OCI-LY3 (cell line): ENCODE results near the gene RNF149.
"Not testable (repeated sequence)": the region's sequence is repeated elsewhere in the genome, so short reads cannot be mapped to it uniquely, and the experiment has no call there.

Source experiments
- H2AFZ ChIP-seq: fragments of 200-600, 300-600 bp; shearing (Covaris generic); 2 replicates; pipeline ENCODE4 v1.6.0; 2014; ENCODE audit warnings: antibody characterized with exemption, low read depth, low read length
- H3K27ac ChIP-seq: fragments of 200-600, 300-600 bp; sonication (generic); 2 replicates; pipeline ENCODE4 v1.5.1; 2014; ENCODE audit warnings: mild to moderate bottlenecking, low read length, moderate library complexity, mixed read lengths
- H3K27me3 ChIP-seq: fragments of 200-600, 300-600 bp; sonication (generic); 2 replicates; pipeline ENCODE4 v1.6.1; 2014; ENCODE audit warnings: low read depth, low read length, mixed read lengths
- H3K36me3 ChIP-seq: fragments of 200-600, 300-600 bp; sonication (generic); replicated peaks from 2 replicates; pipeline ENCODE3; 2014; ENCODE audit warnings: low read depth, low read length, mixed read lengths
- H3K4me1 ChIP-seq: fragments of 300-600, 200-600 bp; sonication (generic); 2 replicates; pipeline ENCODE4 v1.6.1; 2014; ENCODE audit warnings: low read length, mixed read lengths
- H3K4me2 ChIP-seq: fragments of 200-600, 300-600 bp; sonication (generic); 2 replicates; pipeline ENCODE4 v1.6.1; 2014; ENCODE audit warnings: low read length, mixed read lengths
- H3K4me3 ChIP-seq: fragments of 300-600, 200-600 bp; sonication (generic); 2 replicates; pipeline ENCODE4 v1.5.1; 2014; ENCODE audit warnings: antibody characterized with exemption, mild to moderate bottlenecking, low read length, moderate library complexity
- H3K79me2 ChIP-seq: fragments of 300-600, 200-600 bp; shearing (Covaris generic); 2 replicates; pipeline ENCODE4 v1.6.1; 2014; ENCODE audit warnings: mild to moderate bottlenecking, low read length, mixed read lengths
- H3K9ac ChIP-seq: fragments of 300-600, 200-600 bp; shearing (Covaris generic); 2 replicates; pipeline ENCODE4 v1.6.0; 2014; ENCODE audit warnings: mild to moderate bottlenecking, low read length, moderate library complexity
- H3K9me3 ChIP-seq: fragments of 200-600, 300-600 bp; shearing (Covaris generic); 2 replicates; pipeline ENCODE4 v1.6.1; 2014; ENCODE audit warnings: low read length, mixed read lengths; ENCODE audit not compliant: insufficient read depth
- H4K20me1 ChIP-seq: fragments of 200-600, 300-600 bp; sonication (generic); 2 replicates; pipeline ENCODE4 v1.6.1; 2016; ENCODE audit warnings: low read length, mixed read lengths; ENCODE audit not compliant: insufficient read depth
- EZH2phosphoT487 ChIP-seq: fragments of 200-600 bp; shearing (Covaris generic); IDR thresholded peaks from 2 replicates; pipeline ENCODE4 v1.6.1; 2018; ENCODE audit warnings: antibody characterized with exemption, mixed run types, low read depth
- TF ChIP-seq, protein P1 (sequence below): fragments of 200-600, 300-600 bp; sonication (generic); IDR thresholded peaks from 2 replicates; pipeline ENCODE4 v1.5.1; 2014; ENCODE audit warnings: antibody characterized with exemption, low read length, low read depth

Gene RNF149

DNA sequence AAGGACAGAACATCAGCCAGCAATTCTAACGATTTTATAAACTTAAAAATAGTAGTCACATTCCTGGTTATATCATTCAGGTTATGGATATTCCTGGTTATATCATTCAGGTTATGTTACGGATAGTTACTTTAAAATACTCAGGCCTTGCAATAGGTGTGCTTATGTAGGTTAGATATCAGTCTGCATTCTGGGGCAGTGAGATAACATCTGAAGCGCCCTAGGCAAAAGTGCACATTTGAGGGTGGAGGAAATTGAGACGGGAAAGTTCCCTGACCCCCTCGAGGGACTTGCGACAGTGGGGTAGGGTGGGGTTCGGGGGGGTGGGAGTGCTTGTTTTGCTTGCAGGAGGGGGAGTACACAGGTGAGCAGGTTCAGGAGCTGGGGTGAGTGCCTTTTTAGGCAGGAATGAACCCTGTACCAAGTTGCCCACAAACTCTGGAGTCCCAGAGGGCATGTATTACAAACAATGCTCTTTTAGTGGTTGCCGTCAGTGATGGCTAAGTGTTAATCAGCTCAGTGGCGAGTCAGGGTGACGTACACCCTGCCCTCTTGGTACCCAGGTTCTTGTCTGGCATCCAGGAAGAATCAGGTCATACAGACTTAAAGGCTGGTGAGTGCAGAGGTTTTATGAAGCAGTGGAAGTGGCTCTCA lies 47.0 kb upstream of the RNF149 start:
- Histone ChIP-seq H2AFZ (no peak overlapping the region), H3K4me2 (no peak overlapping the region), H3K27me3 (no peaks in the 10 kb centered on the region), H3K79me2 (no peaks in the 10 kb centered on the region), H3K9ac (no peak overlapping the region), H3K36me3 (no peaks in the 10 kb centered on the region), H3K4me3 (no peak overlapping the region), H4K20me1 (no peaks in the 10 kb centered on the region), H3K27ac (no peak overlapping the region), H3K9me3 (no peaks in the 10 kb centered on the region), H3K4me1 (peaks cover 6% of the 10 kb centered on the region)
- no peak for TF ChIP-seq EZH2phosphoT487
- TF ChIP-seq, protein P1, sequence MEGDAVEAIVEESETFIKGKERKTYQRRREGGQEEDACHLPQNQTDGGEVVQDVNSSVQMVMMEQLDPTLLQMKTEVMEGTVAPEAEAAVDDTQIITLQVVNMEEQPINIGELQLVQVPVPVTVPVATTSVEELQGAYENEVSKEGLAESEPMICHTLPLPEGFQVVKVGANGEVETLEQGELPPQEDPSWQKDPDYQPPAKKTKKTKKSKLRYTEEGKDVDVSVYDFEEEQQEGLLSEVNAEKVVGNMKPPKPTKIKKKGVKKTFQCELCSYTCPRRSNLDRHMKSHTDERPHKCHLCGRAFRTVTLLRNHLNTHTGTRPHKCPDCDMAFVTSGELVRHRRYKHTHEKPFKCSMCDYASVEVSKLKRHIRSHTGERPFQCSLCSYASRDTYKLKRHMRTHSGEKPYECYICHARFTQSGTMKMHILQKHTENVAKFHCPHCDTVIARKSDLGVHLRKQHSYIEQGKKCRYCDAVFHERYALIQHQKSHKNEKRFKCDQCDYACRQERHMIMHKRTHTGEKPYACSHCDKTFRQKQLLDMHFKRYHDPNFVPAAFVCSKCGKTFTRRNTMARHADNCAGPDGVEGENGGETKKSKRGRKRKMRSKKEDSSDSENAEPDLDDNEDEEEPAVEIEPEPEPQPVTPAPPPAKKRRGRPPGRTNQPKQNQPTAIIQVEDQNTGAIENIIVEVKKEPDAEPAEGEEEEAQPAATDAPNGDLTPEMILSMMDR, result no peak

DNA sequence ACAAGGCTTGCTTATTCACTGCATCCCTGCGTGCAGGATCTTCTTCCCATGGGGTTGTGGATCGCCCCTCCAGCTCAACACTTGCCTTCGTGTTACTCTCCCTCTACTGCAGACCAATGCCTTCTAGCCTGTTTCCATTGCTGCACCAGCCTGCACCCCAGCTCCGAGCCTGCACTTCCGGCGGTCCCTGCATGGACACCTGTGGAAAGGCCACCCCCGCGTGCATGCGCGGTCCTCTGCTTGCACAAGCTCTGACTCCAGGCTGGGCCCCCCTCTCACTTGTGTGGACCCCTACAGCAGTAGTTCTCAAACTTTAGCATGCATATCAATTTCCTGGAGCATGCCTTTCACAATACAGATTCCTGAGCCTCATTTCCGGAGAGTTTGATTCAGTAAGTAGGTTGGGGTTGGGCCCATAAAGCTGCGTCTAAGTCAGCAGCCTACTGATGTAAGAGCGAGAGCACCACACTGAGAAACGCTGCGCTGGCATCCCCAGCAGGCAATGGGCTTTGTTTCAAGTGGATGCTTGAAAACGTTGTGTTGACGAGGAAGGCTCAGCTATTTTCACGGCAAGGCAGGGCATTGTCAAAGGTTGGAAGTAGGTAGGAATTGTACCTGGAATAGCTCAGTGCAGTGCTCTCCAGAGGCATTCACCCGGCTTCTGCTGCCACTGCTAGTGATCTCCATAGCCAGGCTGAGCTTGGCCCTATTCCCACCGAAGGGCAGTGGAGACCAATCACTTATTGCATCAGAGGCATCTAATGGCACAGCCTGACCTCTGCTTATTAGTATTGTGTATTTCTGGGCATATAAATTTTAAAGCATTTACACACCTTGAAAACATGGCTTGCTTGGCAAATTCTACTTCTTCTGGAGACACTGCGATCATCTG lies 46.2 kb upstream of the RNF149 start:
- no peak overlapping the region for H3K9ac ChIP-seq
- no peak for TF ChIP-seq EZH2phosphoT487
- TF ChIP-seq, protein P1, result no peak
- H3K27me3 ChIP-seq, result no peaks in the 10 kb centered on the region
- H3K9me3 ChIP-seq, result no peaks in the 10 kb centered on the region
- H3K36me3 ChIP-seq, result no peaks in the 10 kb centered on the region
- no peaks in the 10 kb centered on the region for H3K79me2 ChIP-seq
- H3K27ac ChIP-seq, result no peak overlapping the region
- no peaks in the 10 kb centered on the region for H4K20me1 ChIP-seq
- no peak overlapping the region for H3K4me3 ChIP-seq
- H2AFZ ChIP-seq, result no peak overlapping the region
- no peak overlapping the region for H3K4me2 ChIP-seq
- H3K4me1 ChIP-seq, result no peaks in the 10 kb centered on the region

DNA sequence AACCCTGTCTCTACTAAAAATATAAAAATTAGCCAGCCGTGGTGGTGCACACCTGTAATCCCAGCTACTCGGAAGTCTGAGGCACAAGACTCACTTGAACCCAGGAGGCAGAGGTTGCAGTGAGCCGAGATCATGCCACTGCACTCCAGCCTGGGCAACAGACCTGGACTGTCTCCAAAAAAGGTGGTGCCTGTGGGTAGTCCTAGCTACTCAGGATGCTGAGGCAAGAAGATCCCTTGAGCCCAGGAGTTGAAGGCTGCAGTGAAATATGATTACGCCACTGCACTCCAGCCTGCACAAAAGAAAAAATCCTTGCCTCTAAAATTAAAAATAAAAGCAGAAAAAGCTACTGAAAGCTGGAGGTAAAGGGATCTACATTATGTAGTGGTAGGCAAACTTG lies 44.1 kb upstream of the RNF149 start:
- not testable (repeated sequence) for H3K4me3 ChIP-seq, H3K36me3 ChIP-seq, H3K27ac ChIP-seq, H4K20me1 ChIP-seq, H3K27me3 ChIP-seq, H3K79me2 ChIP-seq, H2AFZ ChIP-seq, H3K4me2 ChIP-seq, H3K4me1 ChIP-seq, H3K9me3 ChIP-seq, H3K9ac ChIP-seq

DNA sequence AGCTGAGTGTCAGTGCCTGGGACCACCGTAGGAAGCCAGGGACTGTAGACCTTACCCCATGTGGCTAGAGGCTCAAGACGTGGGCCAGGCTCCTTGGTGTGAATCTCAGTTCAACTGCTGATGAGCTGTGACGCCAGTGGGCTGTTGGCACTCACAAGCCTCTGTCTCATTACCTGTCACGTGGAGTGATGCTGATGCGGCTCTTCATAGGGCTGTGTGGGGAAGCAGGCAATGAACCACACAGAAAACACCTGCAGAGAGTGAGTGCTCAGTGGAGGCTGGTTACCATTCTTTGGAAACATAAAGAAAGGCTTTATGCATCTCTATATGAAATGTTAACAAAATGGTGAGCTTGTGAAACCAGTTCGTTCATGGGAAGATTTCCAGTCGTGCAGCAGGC lies 42.7 kb upstream of the RNF149 start:
- TF ChIP-seq, protein P1, result no peak
- no peak for TF ChIP-seq EZH2phosphoT487
- no peaks in the 10 kb centered on the region for H3K27me3 ChIP-seq
- no peak overlapping the region for H2AFZ ChIP-seq
- H3K79me2 ChIP-seq, result no peaks in the 10 kb centered on the region
- no peaks in the 10 kb centered on the region for H3K9me3 ChIP-seq
- no peak overlapping the region for H3K4me2 ChIP-seq
- H3K4me3 ChIP-seq, result no peak overlapping the region
- H3K4me1 ChIP-seq, result peaks cover 4% of the 10 kb centered on the region
- H4K20me1 ChIP-seq, result no peaks in the 10 kb centered on the region
- H3K36me3 ChIP-seq, result no peaks in the 10 kb centered on the region
- no peak overlapping the region for H3K9ac ChIP-seq
- no peak overlapping the region for H3K27ac ChIP-seq
